ENCODE data around the gene ARHGAP5.

DNA sequence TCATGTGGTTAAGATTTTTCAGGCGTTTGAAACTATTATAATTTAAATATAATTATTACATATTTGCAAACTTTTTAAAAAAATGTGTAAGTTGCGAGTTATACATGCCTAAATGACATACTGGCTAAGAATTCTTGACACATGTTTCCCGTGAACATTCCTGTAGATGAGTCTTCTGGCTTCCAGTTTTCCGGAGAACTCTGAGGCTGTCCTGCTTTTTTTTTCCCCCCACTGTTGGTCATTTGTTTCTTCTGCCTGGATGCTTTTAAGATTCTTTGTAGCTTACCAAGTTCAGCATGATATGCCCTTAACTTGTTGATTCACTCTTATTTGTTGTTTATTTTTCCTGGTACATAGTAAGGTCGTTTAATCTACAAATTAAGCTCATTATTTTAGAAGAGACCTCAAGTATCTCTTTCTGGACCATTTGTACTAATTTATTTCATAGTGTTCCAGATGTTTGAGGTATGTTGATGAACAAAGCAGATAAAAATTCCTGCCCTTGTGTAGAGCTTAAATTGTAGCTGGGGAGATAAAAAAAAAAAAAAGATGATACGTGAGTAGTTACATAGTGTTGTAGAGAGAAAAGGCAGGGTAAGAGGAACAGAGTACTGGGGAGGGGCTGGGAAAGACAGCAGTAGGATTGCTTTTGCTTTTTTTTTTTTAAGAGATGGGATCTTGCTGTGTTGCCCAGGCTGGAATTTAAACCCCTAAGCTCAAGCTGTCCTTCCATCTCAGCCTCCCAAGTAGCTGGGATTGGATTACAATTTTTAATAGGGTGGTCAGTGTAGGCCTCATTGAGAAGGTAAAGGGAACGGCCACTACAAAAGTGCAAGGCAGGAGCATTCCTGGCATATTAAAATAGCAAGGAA, 32.8 kb downstream of the ARHGAP5 start:
- TF ChIP-seq TOX (CRISPR knock-in tag; IDR thresholded peaks at IDR 0.05; ENCODE audit: borderline replicate concordance) (no peak), POU6F1 (CRISPR knock-in tag; IDR thresholded peaks at IDR 0.05; ENCODE audit: borderline replicate concordance, low read depth) (no peak), CSRNP3 (CRISPR knock-in tag; IDR thresholded peaks at IDR 0.05) (no peak), ZC3H10 (CRISPR knock-in tag; IDR thresholded peaks at IDR 0.05) (no peak), PPARA (CRISPR knock-in tag; IDR thresholded peaks at IDR 0.05; ENCODE audit: borderline replicate concordance) (no peak), BACH2 (CRISPR knock-in tag; IDR thresholded peaks at IDR 0.05; ENCODE audit: borderline replicate concordance) (no peak), RARB (CRISPR knock-in tag; IDR thresholded peaks at IDR 0.05) (no peak), ARNTL (CRISPR knock-in tag; IDR thresholded peaks at IDR 0.05; ENCODE audit: borderline replicate concordance, low read depth) (no peak), ZNF565 (CRISPR knock-in tag; conservative IDR thresholded peaks at IDR 0.05; ENCODE audit: low read depth) (no peak)
- TF ChIP-seq, protein P1, sequence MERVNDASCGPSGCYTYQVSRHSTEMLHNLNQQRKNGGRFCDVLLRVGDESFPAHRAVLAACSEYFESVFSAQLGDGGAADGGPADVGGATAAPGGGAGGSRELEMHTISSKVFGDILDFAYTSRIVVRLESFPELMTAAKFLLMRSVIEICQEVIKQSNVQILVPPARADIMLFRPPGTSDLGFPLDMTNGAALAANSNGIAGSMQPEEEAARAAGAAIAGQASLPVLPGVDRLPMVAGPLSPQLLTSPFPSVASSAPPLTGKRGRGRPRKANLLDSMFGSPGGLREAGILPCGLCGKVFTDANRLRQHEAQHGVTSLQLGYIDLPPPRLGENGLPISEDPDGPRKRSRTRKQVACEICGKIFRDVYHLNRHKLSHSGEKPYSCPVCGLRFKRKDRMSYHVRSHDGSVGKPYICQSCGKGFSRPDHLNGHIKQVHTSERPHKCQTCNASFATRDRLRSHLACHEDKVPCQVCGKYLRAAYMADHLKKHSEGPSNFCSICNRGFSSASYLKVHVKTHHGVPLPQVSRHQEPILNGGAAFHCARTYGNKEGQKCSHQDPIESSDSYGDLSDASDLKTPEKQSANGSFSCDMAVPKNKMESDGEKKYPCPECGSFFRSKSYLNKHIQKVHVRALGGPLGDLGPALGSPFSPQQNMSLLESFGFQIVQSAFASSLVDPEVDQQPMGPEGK (CRISPR knock-in tag; IDR thresholded peaks at IDR 0.05; ENCODE audit: borderline replicate concordance): no peak

All from SK-N-SH treated with all-trans-retinoic acid at 6 μM for 48 hours (cell line).